Fibroblast of lung (primary cell): ENCODE data around the gene TOGARAM2.

Experiments
- EZH2 ChIP-seq: IDR thresholded peaks from 2 replicates; pipeline ENCODE4 v1.5.1; 2012; ENCODE audit warnings: low read length, control low read depth, mild to moderate bottlenecking; ENCODE audit errors: missing control alignments
- TF ChIP-seq, protein P1 (sequence below), 2 donors: IDR thresholded peaks in 1 of 2; conservative IDR thresholded peaks in 1 of 2; 1 replicate in 1 of 2; 2 replicates in 1 of 2; pipeline ENCODE4 v1.5.1; 2011 to 2012; ENCODE audit warnings: low read length in 2 of 2, control low read depth in 1 of 2, inconsistent platforms in 1 of 2, low read depth in 1 of 2, mild to moderate bottlenecking in 1 of 2

DNA sequence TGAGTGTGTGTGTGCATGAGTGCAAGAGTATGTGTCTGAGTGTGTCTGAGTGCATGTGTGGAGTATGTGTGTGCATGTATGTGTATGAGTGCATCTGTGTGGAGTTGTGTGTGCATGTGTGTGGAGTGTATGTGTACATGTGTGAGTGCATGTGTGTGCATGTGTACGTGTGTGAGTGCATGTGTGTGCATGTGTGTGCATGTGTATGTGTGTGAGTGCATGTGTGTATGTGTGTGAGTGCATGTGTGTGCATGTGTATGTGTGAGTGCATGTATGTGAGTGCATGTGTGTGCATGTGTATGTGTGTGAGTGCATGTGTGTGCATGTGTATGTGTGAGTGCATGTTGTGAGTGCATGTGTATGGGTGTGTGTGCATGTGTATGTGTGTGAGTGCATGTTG is 23.7 kb downstream of the TOGARAM2 start:
- TF ChIP-seq, protein P1, sequence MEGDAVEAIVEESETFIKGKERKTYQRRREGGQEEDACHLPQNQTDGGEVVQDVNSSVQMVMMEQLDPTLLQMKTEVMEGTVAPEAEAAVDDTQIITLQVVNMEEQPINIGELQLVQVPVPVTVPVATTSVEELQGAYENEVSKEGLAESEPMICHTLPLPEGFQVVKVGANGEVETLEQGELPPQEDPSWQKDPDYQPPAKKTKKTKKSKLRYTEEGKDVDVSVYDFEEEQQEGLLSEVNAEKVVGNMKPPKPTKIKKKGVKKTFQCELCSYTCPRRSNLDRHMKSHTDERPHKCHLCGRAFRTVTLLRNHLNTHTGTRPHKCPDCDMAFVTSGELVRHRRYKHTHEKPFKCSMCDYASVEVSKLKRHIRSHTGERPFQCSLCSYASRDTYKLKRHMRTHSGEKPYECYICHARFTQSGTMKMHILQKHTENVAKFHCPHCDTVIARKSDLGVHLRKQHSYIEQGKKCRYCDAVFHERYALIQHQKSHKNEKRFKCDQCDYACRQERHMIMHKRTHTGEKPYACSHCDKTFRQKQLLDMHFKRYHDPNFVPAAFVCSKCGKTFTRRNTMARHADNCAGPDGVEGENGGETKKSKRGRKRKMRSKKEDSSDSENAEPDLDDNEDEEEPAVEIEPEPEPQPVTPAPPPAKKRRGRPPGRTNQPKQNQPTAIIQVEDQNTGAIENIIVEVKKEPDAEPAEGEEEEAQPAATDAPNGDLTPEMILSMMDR (conservative IDR thresholded peaks at IDR 0.05 in 1 of 2, IDR thresholded peaks at IDR 0.05 in 1 of 2; ENCODE audit: low read depth in 1 of 2, low read length in 2 of 2), result no peak
- TF ChIP-seq EZH2, result no peak
